ELF-1 (cell line): ENCODE data around the gene AMPH.
"Not testable (repeated sequence)": the region's sequence is repeated elsewhere in the genome, so short reads cannot be mapped to it uniquely, and the experiment has no call there.

Experiments
- DNase-seq: peaks from one replicate; pipeline ENCODE4 v3.0.0-alpha.2; 2016; ENCODE audit warnings: low read depth, low spot score

AMPH gene

DNA sequence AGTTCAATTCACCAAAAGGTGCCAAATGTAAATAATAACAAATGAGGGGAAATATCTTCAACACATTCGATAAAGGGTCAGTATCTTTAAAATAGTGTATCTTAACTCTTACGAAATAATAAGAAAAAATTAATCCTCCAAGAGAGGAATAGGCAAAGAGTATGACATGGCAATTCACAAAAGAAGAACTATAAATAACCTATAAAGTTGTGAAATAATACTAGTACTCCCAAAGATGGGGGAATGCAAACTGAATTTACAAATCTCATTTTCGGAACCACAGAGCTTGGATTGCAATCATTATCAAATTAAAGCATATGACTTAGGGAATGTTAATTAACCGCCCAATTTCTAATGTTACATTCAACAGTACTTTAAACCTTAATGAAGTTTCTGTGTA lies 279.6 kb downstream of the AMPH start:
- no peak for DNase-seq

DNA sequence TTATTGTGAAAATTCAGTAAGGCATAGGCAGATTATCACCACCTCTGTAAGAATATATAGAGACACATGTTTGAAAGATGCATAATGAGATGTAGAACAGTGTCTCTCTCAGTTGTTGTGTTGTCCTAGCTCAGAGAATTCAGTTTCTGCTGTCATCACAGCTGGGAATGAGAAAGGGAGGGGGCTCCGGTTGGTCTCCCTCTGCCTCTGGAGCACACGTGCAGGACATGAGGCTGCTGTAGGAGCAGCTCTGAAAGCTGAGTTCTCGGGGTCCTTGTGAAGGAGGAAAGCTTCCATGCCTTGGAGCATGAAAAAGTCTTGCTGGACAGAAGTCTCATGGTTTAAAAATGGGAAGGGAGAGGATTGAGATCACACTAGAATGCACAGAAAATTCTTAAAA lies 280.4 kb downstream of the AMPH start:
- DNase-seq, result not testable (repeated sequence)

DNA sequence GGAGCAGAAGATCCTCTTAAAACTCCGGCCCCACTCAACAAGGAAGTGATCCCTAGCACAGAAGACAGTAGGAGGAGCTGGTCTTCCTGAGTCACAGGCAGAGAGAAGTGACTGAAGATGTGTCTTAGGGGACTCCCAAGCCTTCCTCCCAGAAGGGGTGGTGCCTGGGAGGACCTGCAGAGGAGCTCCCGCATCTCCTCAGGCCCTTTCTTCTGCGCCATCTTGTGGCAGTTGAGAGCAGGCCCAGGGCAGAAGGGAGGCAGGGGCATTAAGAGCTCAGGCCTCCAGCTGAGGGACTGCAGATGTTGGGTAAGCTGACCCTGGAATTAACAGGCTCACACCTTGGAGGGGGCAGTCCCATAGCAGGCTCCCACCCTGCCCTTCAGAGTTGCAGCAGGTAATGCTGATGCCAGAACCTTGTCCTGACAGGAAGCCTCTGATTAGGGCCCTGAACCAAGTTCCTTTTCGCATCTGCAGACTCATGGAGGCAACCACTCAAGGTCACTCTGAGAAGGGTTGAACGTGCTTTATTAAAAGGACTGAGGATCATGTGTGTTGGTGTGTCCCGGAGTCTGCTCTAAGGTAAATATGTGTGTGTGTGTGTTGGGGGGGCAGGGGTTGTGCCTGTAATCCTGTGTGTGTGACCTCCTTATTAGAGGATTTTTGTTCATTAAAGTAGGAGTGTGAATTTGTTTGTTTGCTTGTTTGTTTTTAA lies 281.1 kb downstream of the AMPH start:
- peak; percentile 64 for DNase-seq

DNA sequence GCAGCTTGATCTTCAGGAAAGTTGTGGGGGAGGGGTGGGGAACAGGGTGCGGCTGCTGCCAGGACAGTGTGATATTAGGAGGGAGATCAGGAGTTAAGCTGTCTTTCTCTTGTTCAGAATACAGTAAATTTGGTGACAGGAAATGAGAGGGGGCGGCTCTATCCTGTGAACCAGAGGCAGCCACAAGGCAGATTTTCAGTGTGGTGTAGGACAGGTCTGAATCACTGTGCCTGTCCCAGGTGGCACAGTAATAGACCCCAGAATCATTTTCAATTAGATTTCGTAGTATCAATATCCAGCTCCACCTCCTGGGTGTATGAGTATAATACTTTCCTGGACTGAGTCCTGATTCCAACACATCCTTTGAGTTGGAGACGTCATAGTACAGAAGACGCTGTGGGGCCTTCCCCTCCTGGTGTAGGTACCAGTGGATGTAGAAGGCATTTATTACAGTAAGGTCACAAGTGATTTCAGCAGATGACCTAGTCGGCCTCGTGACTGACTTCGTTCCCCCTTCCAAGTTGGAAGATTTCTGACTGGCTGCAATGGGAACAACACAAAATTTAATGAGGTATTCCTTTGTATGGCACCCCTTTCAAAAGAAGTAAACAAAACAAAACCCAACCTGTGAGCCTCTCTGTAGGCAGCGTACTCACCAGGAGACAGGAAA lies 281.9 kb downstream of the AMPH start:
- not testable (repeated sequence) for DNase-seq

DNA sequence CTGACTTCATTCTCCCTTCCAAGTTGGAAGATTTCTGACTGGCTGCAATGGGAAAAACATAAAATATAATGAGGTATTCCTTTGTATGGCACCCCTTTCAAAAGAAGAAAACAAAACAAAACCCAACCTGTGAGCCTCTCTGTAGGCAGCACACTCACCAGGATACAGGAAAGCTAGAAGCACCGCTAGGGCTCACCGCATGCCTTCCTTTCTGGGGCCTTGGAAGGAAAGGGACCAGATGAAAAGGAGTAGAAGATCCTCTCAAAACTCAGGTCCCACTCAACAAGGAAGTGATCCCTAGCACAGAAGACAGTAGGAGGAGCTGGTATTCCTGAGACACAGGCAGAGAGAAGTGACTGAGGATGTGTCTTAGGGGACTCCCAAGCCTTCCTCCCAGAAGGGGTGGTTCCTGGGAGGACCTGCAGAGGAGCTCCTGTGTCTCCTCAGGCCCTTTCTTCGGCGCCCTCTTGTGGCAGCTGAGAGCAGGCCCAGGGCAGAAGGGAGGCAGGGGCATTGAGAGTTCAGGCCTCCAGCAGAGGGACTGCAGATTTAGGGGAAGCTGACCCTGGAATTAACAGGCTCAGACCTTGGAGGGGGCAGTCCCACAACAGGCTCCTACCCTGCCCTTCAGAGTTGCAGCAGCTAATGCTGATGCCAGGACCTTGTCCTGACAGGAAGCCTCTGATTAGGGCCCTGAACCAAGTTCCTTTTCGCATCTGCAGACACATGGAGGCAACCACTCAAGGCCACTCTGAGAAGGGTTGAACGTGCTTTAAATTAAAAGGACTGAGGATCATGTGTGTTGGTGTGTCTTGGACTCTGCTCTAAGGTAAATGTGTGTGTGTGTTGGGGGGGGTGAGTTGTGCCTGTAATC lies 285.6 kb downstream of the AMPH start:
- DNase-seq, result peak; percentile 95

DNA sequence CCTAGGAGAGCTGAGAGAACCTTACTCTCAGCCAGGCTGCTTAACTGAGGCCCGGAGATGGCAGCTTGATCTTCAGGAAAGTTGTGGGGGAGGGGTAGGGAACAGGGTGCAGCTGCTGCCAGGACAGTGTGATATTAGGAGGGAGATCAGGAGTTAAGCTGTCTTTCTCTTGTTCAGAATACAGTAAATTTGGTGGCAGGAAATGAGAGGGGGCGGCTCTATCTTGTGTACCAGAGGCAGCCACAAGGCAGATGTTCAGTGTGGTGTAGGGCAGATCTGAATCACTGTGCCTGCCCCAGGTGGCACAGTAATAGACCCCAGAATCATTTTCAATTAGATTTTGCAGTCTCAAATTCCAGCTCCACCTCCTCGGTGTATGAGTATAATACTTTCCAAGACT lies 286.4 kb downstream of the AMPH start:
- DNase-seq, result not testable (repeated sequence)

DNA sequence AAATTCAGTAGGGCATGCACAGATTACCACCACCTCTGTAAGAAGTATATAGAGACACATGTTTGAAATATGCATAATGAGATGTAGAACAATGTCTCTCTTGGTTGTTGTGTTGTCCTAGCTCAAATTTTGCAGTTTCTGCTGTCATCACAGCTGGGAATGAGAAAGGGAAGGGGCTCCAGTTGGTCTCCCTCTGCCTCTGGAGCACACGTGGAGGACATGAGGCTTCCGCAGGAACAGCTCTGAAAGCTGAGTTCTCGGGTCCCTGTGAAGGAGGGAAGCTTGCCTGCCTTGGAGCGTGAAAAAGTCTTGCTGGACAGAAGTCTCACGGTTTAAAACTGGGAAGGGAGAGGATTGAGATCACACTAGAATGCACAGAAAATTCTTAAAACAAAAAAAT lies 289.0 kb downstream of the AMPH start:
- DNase-seq, result not testable (repeated sequence)

DNA sequence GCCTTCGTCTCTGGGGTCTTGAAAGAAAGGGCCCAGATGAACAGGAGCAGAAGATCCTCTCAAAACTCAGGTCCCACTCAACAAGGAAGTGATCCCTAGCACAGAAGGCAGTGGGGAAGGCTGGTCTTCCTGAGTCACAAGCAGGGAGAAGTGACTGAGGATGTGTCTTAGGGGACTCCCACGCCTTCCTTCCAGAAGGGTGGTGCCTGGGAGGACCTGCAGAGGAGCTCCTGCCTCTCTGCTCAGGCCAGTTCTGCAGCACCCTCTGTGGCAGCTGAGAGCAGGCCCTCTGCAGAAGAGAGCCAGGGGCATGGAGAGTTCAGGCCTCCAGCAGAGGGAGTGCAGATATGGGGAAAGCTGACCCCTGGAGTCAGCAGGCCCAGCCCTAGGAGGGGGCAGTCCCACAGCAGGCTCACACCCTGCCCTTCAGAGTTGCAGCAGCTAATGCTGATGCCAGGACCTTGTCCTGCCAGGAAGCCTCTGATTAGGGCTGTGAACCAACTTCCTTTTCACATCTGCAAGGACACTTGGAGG lies 289.9 kb downstream of the AMPH start:
- DNase-seq, result peak; percentile 82

DNA sequence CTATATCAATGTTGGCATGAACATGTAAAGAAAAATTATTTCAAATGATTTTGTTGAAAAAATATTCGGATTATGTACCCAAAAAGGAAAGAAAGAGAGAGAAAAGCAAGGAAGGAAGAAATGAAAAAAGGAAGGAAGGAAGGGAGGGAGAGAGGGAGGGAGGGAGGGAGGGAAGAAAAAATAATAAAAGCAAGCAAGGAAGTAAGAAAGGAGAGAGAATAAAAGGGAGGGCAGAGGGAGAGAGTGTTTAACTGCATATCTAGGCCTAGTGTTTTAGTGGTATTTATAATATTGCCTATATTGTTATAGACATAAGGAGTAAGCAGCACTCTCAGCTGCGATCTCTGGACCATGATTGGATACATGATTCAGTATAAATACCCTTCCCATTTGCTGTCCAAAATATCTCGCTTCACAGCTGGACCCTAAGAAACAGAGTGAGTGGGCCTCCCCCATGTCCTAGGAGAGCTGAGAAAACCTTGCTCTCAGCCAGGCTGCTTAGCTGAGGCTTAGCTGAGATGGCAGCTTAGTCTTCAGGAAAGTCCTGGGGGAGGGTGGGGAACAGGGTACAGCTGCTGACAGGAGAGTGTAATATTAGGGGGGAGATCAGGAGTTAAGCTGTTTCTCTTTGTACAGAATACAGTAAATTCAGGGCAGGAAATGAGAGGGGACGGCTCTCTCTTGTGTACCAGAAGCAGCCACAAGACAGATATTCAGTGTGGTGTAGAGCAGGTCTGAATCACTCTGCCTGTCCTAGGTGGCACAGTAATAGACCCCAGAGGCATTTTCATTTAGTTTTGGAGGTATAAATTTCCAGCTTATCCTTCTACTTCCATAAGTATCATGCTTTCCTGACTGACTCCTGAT lies 291.0 kb downstream of the AMPH start:
- DNase-seq, result no peak

DNA sequence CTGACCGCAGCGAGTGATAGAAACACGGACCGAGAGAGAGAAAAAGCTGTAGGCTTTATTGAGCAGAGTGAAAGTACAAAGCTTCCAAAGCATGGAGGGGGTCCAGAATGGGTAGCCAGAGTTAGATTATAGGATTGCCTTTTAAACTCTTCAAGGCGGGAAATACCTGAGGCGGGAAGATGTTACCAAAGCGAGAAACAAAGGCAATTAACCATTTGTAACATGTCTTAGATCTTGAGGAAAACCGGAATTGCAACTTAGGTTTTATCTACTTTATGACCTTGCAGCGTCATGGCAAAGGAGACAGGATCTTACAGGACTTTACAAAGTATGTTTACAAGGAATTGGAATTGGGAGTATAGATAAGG lies 295.0 kb downstream of the AMPH start:
- not testable (repeated sequence) for DNase-seq

DNA sequence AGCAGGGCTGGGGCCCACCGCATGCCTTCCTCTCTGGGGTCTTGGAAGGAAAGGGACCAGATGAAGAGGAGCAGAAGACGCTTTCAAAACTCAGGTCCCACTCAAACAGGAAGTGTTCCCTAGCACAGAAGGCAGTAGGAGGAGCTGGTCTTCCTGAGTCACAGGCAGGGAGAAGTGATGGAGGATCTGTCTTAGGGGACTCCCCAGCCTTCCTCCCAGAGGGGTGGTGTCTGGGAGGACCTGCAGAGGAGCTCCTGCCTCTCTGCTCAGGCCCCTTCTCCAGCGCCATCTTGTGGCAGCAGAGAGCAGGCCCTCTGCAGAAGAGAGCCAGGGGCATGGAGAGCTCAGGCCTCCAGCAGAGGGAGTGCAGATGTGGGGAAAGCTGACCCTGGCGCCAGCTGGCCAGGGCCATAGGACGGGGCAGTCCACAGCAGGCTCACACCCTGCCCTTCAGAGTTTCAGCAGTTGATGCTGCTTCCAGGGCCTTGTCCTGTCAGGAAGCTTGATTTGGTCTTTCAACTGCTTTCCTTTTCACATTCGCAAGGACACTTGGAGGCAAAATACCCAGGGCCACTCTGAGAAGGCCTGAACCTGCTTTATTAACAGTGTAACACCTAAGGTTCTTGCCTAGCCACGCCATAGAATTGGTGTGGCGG lies 295.6 kb downstream of the AMPH start:
- DNase-seq, result peak; percentile 97

DNA sequence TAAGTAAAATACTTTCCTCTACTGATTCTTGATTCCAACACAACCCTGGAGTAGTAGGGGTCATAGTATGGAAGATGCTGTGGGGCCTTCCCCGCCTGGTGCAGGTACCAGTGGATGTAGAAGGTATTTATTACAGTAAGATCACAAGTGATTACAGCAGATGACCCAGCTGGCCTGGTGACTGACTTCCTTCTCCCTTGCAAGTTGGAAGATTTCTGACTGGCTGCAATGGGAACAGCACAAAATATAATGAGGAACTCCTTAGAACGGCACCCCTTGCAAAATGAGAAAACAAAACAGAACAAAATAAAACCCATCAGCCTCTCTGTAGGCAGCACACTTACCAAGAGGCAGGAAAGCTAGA lies 296.1 kb downstream of the AMPH start:
- DNase-seq, result no peak

DNA sequence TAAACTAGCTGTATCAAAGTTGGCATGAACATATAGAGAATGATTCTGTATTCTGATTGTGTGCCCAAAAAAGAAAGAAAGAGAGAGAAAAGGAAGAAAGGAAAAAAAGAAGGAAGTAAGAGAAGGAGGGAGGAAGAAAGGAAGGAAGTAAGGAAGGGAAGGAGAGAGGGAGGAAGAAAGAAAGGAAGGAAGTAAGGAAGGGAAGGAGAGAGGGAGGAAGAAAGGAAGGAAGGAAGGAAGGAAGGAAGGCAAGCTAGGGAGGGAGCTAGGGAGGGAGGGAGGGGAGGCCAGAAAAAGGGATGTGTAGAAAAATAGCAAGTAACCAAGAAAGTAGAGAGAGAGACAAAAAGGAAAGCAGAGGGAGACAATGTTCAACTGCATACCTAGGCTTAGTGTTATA lies 297.0 kb downstream of the AMPH start:
- no peak for DNase-seq
